OCI-LY3 (cell line): ENCODE data around the gene TBX10.

Experiments used
- CTCF ChIP-seq: fragments of 200-600, 300-600 bp; sonication (generic); IDR thresholded peaks from 2 replicates; pipeline ENCODE4 v1.5.1; 2014; ENCODE audit warnings: antibody characterized with exemption, low read length, low read depth
- EZH2phosphoT487 ChIP-seq: fragments of 200-600 bp; shearing (Covaris generic); IDR thresholded peaks from 2 replicates; pipeline ENCODE4 v1.6.1; 2018; ENCODE audit warnings: antibody characterized with exemption, mixed run types, low read depth

- no peak for TF ChIP-seq CTCF
- no peak for TF ChIP-seq EZH2phosphoT487
Measured at GRCh38 chr11:67689178-67689577, 49.6 kb upstream of the TBX10 start.
